Heart left ventricle (tissue), 16 donors: ENCODE data around the gene ROGDI. TPM values are rescaled to one million over a fixed set of nuclear protein-coding genes. Genes with fewer than 3 reads are reported as not detected.

ENCODE experiments used
- ATAC-seq, 4 donors: fragments of 200-7000 bp; cut with Tn5 transposase; one replicate each; pipeline ENCODE4 v1.9.1; 2020 to 2022; ENCODE audit warnings: moderate library complexity in 4 of 4, mild to moderate bottlenecking in 3 of 4, moderate number of reproducible peaks in 1 of 4
- DNase-seq, 5 donors: peaks; one replicate each; pipeline ENCODE4 v3.0.0-alpha.2; 2020
- H3K27ac ChIP-seq, 12 donors: fragments of 200-600 bp; sonication (generic) in 4 of 12; one replicate each; pipeline versions ENCODE4 v1.5.0 to v1.8.0; 2016 to 2022; ENCODE audit warnings: mild to moderate bottlenecking in 2 of 12
- H3K27me3 ChIP-seq, 9 donors: fragments of 200-600 bp; sonication (generic) in 2 of 9; one replicate each; pipeline versions ENCODE4 v1.5.1 to v1.8.0; 2016 to 2022; ENCODE audit warnings: mild to moderate bottlenecking in 3 of 9
- H3K36me3 ChIP-seq, 9 donors: fragments of 200-600 bp; sonication (generic) in 2 of 9; one replicate each; pipeline versions ENCODE4 v1.5.0 to v1.8.0; 2018 to 2022; ENCODE audit warnings: mild to moderate bottlenecking in 2 of 9
- H3K4me1 ChIP-seq, 12 donors: fragments of 200-600 bp; sonication (generic) in 4 of 12; one replicate each; pipeline versions ENCODE4 v1.5.0 to v1.8.0; 2016 to 2022; ENCODE audit warnings: mild to moderate bottlenecking in 3 of 12
- H3K4me3 ChIP-seq, 12 donors: fragments of 200-600 bp; sonication (generic) in 4 of 12; one replicate each; pipeline versions ENCODE4 v1.5.0 to v1.8.0; 2017 to 2022; ENCODE audit warnings: mild to moderate bottlenecking in 9 of 12, moderate library complexity in 4 of 12
- H3K9me3 ChIP-seq, 12 donors: fragments of 200-600 bp; sonication (generic) in 4 of 12; one replicate each; pipeline versions ENCODE4 v1.5.0 to v1.8.0; 2016 to 2022; ENCODE audit warnings: mild to moderate bottlenecking in 1 of 12
- CTCF ChIP-seq, 12 donors: fragments of 200-600 bp; sonication (generic) in 4 of 12; IDR thresholded peaks; one replicate each; pipeline versions ENCODE4 v1.5.0 to v1.8.0; 2018 to 2022; ENCODE audit warnings: antibody characterized with exemption in 12 of 12, mild to moderate bottlenecking in 5 of 12
- POLR2A ChIP-seq, 2 donors: fragments of 450-650 bp; IDR thresholded peaks; one replicate each; pipeline ENCODE4 v1.6.1; 2017; ENCODE audit warnings: antibody characterized with exemption in 2 of 2, mild to moderate bottlenecking in 2 of 2, moderate library complexity in 2 of 2
- WGBS, 4 donors: extraction: QIAGEN DNeasy Blood & Tissue Kit in 2 of 4; methylation state at CpG; one replicate each; pipeline versions ENCODE4 v1.1.5 to v1.1.7; 2013 to 2018; 5-methylcytosine and 5-hydroxymethylcytosine counted together
- intact Hi-C, 10 donors: fragments of 100-400 bp; cut with DNase I; formaldehyde crosslinking; loops; one replicate each; pipeline versions ENCODE4 v1.11.1 to v1.14.2; 2022
- polyA plus RNA-seq, 2 donors: library from polyadenylated mRNA; stranded (reverse); fragments of 200-250 nt; gene quantifications; one replicate each; pipeline ENCODE4 v1.2.3, GENCODE V29; 2013
- total RNA-seq, 9 donors: library from RNA; depleted of rRNA in 2 of 9; stranded (reverse); fragments of >200 nt in 2 of 9; fragmentation: NEBNext Ultra II Directional in 3 of 9; extraction: Animal tissue kit (Norgen Biotek cat#: 25700) in 3 of 9; gene quantifications; one replicate each; pipeline versions ENCODE4 v1.1.0 to v1.2.4, GENCODE V29; 2016 to 2023
- donor health status: ischemic (EF 13 %, LVEDD 7.1; RV severe dilation, severe dysfunction).
- donor health status: healthy with polysubstance abuse.
- donor health status: DM: no; HTN: yes; CAD: no.
- donor health status: DM: no; HTN: no; CAD: no.
- donor health status: ischemic (EF 25% LVEDD 6.9; RV normal size, moderate dysfunction).
- donor health status: ischemic (EF 25% LVEDD 5.7; RV mildly dilated, moderate dysfunction).
- donor health status: healthy.
- donor health status: DM: yes; HTN: yes; CAD: no.
- donor health status: ischemic (EF 35%, LVEDD 5.7; RV mildly dilated, moderate dysfunction).
- donor health status: nonischemic (EF 11% LVEDD 7.7; RV severe dilation, severe dysfunction).
- donor health status: DM: yes; HTN: yes; CAD: no.
- donor health status: PGD.
- donor health status: ischemic (EF 29% LVEDD 5.4; RV normal size, mild dysfunction).
- donor health status: nonischemic (EF 23%, LVEDD 6.1; RV moderate dilation, normal function).

Gene ROGDI
- total and polyA plus RNA-seq, 11 donors: 43.4 to 167 (median 95.0) TPM

GRCh38 chr16:4783251-4783950, 19.0 kb downstream of the ROGDI start:
- Histone ChIP-seq H3K9me3 (no peaks in the 10 kb centered on the region), H3K27ac (no peak overlapping the region), H3K4me1 (no peaks in the 10 kb centered on the region), H3K27me3 (no peaks in the 10 kb centered on the region), H3K4me3 (no peak overlapping the region), H3K36me3 (no peaks in the 10 kb centered on the region)
- WGBS, 4 donors: 76 to 89% (median 87%) methylated on average over 20 to 25 of the region's 25 CpGs
- DNase-seq (no peak), ATAC-seq (no peak)
- TF ChIP-seq CTCF (IDR thresholded peaks at IDR 0.05) (no peak), POLR2A (IDR thresholded peaks at IDR 0.05) (no peak)
- intact Hi-C loops: no loop called here

GRCh38 chr16:4780235-4780634, 22.2 kb downstream of the ROGDI start:
- Histone ChIP-seq H3K27me3 (no peaks in the 10 kb centered on the region), H3K27ac (no peak overlapping the region), H3K4me3 (no peak overlapping the region), H3K9me3 (no peaks in the 10 kb centered on the region), H3K4me1 (no peaks in the 10 kb centered on the region), H3K36me3 (no peaks in the 10 kb centered on the region)
- no peak for DNase-seq
- intact Hi-C loops: no loop called here
- no peak for ATAC-seq
- TF ChIP-seq POLR2A (IDR thresholded peaks at IDR 0.05) (no peak), CTCF (IDR thresholded peaks at IDR 0.05) (no peak)
- WGBS, 4 donors: 84 to 92% (median 88%) methylated on average over 4 of the region's 4 CpGs

- 86 to 90% (median 89%) methylated on average over 4 to 5 of the region's 5 CpGs for WGBS, 4 donors
- ATAC-seq: no peak
- TF ChIP-seq POLR2A (IDR thresholded peaks at IDR 0.05) (no peak), CTCF (IDR thresholded peaks at IDR 0.05) (no peak)
These were observed 24.4 kb downstream of the ROGDI start for GRCh38 chr16:4778050-4778392.

GRCh38 chr16:4777339-4778049, 24.9 kb downstream of the ROGDI start:
- Histone ChIP-seq H3K4me3 (no peak overlapping the region), H3K9me3 (no peaks in the 10 kb centered on the region), H3K27ac (no peak overlapping the region), H3K4me1 (no peaks in the 10 kb centered on the region), H3K36me3 (no peaks in the 10 kb centered on the region), H3K27me3 (no peaks in the 10 kb centered on the region)
- WGBS, 4 donors: 71 to 87% (median 85%) methylated on average over 10 to 17 of the region's 17 CpGs
- intact Hi-C loops: no loop called here
- ATAC-seq (no peak), DNase-seq (no peak)
- TF ChIP-seq CTCF (IDR thresholded peaks at IDR 0.05) (no peak), POLR2A (IDR thresholded peaks at IDR 0.05) (no peak)

More at GRCh38 chr16:4778050-4778392, 24.4 kb downstream of the ROGDI start:
- H3K27me3 ChIP-seq: no peaks in the 10 kb centered on the region
- no peak overlapping the region for H3K27ac ChIP-seq
- no peaks in the 10 kb centered on the region for H3K36me3 ChIP-seq
- DNase-seq: no peak
- no peaks in the 10 kb centered on the region for H3K9me3 ChIP-seq
- no peaks in the 10 kb centered on the region for H3K4me1 ChIP-seq
- no peak overlapping the region for H3K4me3 ChIP-seq
- intact Hi-C loops: no loop called here
